Endothelial cell of umbilical vein (primary cell): ENCODE measurements around the gene CCNE1. TPM values are rescaled to one million over a fixed set of nuclear protein-coding genes. Genes with fewer than 3 reads are reported as not detected.

Experiments used
- BruUV-seq: library from RNA; stranded (reverse); fragments of 400-500 nt; replicated peaks from 2 replicates; lab custom pipeline; 2021; lab: Mats Ljungman, UMichigan
- CTCF ChIA-PET: fragments of 300-600, 350-600 bp; sonication (Branson Sonifier 250); formaldehyde crosslinking; loops from one replicate; lab custom pipeline; 2021; ENCODE audit warnings: antibody characterized with exemption, inconsistent platforms; lab: Charles Lee
- POLR2A ChIA-PET: fragments of 300-600, 350-600 bp; sonication (Branson Sonifier 250); formaldehyde crosslinking; loops from one replicate; lab custom pipeline; 2021; ENCODE audit warnings: antibody characterized with exemption, inconsistent platforms; lab: Charles Lee
- DNase-seq: peaks from one replicate; pipeline ENCODE4 v3.0.0-alpha.2; 2011; ENCODE audit warnings: low read depth, low spot score
- FAIRE-seq: peaks from 2 replicates; lab custom pipeline; 2011; peaks lifted over from hg19 to GRCh38; lab: Jason Lieb, UNC
- H2AFZ ChIP-seq: 2 replicates; pipeline ENCODE4 v1.6.0; 2012; ENCODE audit warnings: low read depth, low read length, control low read depth, inconsistent platforms
- H3K27ac ChIP-seq: 2 replicates; pipeline ENCODE4 v1.5.1; 2011; ENCODE audit warnings: low read depth, mild to moderate bottlenecking, control low read depth, low read length, moderate library complexity; ENCODE audit not compliant: insufficient read depth
- H3K27me3 ChIP-seq, 2 experiments: 2 replicates each; pipeline versions ENCODE4 v1.6.0 to v1.6.1; 2011; ENCODE audit warnings: low read length in 2 of 2, mixed read lengths in 1 of 2; ENCODE audit not compliant: control insufficient read depth in 2 of 2, insufficient read depth in 2 of 2
- H3K36me3 ChIP-seq, 2 experiments: 2 replicates in 1 of 2; 3 replicates in 1 of 2; pipeline ENCODE4 v1.5.1; 2011; ENCODE audit warnings: low read length in 2 of 2, mild to moderate bottlenecking in 1 of 2, moderate library complexity in 1 of 2; ENCODE audit not compliant: control insufficient read depth in 2 of 2, insufficient read depth in 2 of 2; ENCODE audit errors: extremely low read depth in 1 of 2
- H3K4me1 ChIP-seq: 3 replicates; pipeline ENCODE4 v1.5.1; 2011; ENCODE audit warnings: mild to moderate bottlenecking, low read length; ENCODE audit not compliant: control insufficient read depth, insufficient read depth; ENCODE audit errors: extremely low read depth
- H3K4me2 ChIP-seq: 2 replicates; pipeline ENCODE4 v1.6.1; 2011; ENCODE audit warnings: low read length, control low read depth, mixed read lengths; ENCODE audit not compliant: insufficient read depth
- H3K4me3 ChIP-seq, 3 experiments: fragments of 200-600 bp in 1 of 3; sonication (generic), shearing (Covaris generic) in 1 of 3; replicated peaks in 1 of 3; 2 replicates each; pipeline ENCODE4 v1.5.1; 2011 to 2016; ENCODE audit warnings: control low read depth in 3 of 3, low read length in 3 of 3, mild to moderate bottlenecking in 2 of 3, inconsistent platforms in 1 of 3, low read depth in 1 of 3, moderate library complexity in 1 of 3; ENCODE audit not compliant: insufficient read depth in 1 of 3
- H3K79me2 ChIP-seq: 2 replicates; pipeline ENCODE4 v1.6.0; 2012; ENCODE audit warnings: low read length, inconsistent platforms; ENCODE audit not compliant: control insufficient read depth, insufficient read depth
- H3K9ac ChIP-seq: replicated peaks from 2 replicates; pipeline ENCODE3; 2011; ENCODE audit warnings: low read length, control low read depth; ENCODE audit not compliant: insufficient read depth; ENCODE audit errors: extremely low read depth
- H3K9me1 ChIP-seq: replicated peaks from 3 replicates; pipeline ENCODE4 v1.6.0; 2011; ENCODE audit warnings: mild to moderate bottlenecking, low read length; ENCODE audit not compliant: control insufficient read depth, insufficient read depth; ENCODE audit errors: extremely low read depth
- H3K9me3 ChIP-seq: replicated peaks from 2 replicates; pipeline ENCODE4 v1.5.1; 2012; ENCODE audit warnings: low read length, inconsistent platforms; ENCODE audit not compliant: control insufficient read depth, insufficient read depth
- H4K20me1 ChIP-seq: replicated peaks from 2 replicates; pipeline ENCODE3; 2011; ENCODE audit warnings: mild to moderate bottlenecking, low read length; ENCODE audit not compliant: control insufficient read depth, insufficient read depth; ENCODE audit errors: extremely low read depth
- CTCF ChIP-seq, 2 donors: IDR thresholded peaks; 1 replicate in 1 of 2; 2 replicates in 1 of 2; pipeline ENCODE4 v1.5.1; 2011; ENCODE audit warnings: low read length in 2 of 2, mild to moderate bottlenecking in 2 of 2, moderate library complexity in 2 of 2, control low read depth in 1 of 2, inconsistent platforms in 1 of 2, low read depth in 1 of 2; ENCODE audit not compliant: insufficient read depth in 1 of 2; ENCODE audit errors: extremely low read depth in 1 of 2
- GATA2 ChIP-seq: IDR thresholded peaks from 2 replicates; pipeline ENCODE4 v1.7.0; 2011; ENCODE audit warnings: low read depth, mild to moderate bottlenecking, moderate library complexity, mixed read lengths, low read length; ENCODE audit not compliant: insufficient read length, insufficient read depth
- JUN ChIP-seq: IDR thresholded peaks from 2 replicates; pipeline ENCODE4 v1.6.1; 2011; ENCODE audit warnings: borderline replicate concordance, low read depth; ENCODE audit not compliant: insufficient read length, insufficient read depth
- MYC ChIP-seq: IDR thresholded peaks from one replicate; pipeline ENCODE4 v1.6.1; 2011; ENCODE audit warnings: mild to moderate bottlenecking, low read depth, low read length
- POLR2AphosphoS5 ChIP-seq: IDR thresholded peaks from 2 replicates; pipeline ENCODE4 v1.6.1; 2012; ENCODE audit warnings: low read depth, mild to moderate bottlenecking, control low read depth, low read length, moderate library complexity; ENCODE audit not compliant: insufficient read depth
- dilution Hi-C: fragments of 300-500 bp; cut with MboI; formaldehyde crosslinking; loops from one replicate; pipeline ENCODE4 v1.15.0; 2019; ENCODE audit warnings: low sequenced_read_pairs; ENCODE audit not compliant: extremely low pct_ligation_motif_present
- intact Hi-C: fragments of 100-400 bp; cut with micrococcal nuclease; formaldehyde crosslinking; loops from one replicate; pipeline ENCODE4 v1.10.0; 2022
- polyA plus RNA-seq, 4 experiments: library from polyadenylated mRNA; depleted of rRNA in 3 of 4; stranded (reverse) in 3 of 4; unstranded in 1 of 4; fragments of >200 nt; gene quantifications; 2 replicates each; pipeline versions ENCODE4 v1.2.1 to v1.2.3, GENCODE V29; 2011 to 2012; ENCODE audit warnings: missing spikeins in 1 of 4
- total RNA-seq: library from RNA; stranded (reverse); gene quantifications from 2 replicates; pipeline ENCODE4 v1.2.3, GENCODE V29; 2021

CCNE1 gene
- total and polyA plus RNA-seq, 2 donors (not counting 3 experiments of a cell fraction or from before 2014, with no cell fraction given) = 8.3 to 10.1 TPM

DNA sequence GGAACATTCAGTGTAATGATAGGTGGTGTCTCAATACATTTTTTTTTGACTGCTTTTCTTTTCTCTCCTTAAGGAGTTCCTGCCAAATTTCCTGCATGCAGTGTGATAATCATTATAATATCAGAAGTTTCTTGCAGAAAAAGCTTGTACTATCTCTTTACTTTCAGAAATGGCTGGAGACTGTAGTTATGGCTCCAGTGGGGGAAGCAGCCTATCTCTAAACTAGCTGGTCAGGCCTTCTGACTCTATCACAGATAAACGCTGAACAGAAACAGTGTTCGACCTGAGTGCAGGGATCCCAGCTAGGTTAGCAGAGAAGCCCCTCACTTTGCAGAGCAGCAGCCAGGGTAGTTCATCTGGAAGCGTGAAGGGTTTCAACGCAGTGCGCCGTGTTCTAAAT lies 1.9 kb downstream of the CCNE1 start:
- no peak for FAIRE-seq

More for the DNA sequence above, 1.9 kb downstream of the CCNE1 start:
- H4K20me1 ChIP-seq = no peaks in the 10 kb centered on the region
- no peak overlapping the region for H3K4me2 ChIP-seq
- intact Hi-C loops = loop anchor here (2.0 kb wide), 1 partner anchor 207 kb away; the partner anchor contains the start of gene POP4
- no peak overlapping the region for H3K4me3 ChIP-seq
- TF ChIP-seq GATA2 (no peak), CTCF (IDR thresholded peaks at IDR 0.05; ENCODE audit: extremely low read depth in 1 of 2, insufficient read depth in 1 of 2, low read depth in 1 of 2, low read length in 2 of 2) (no peak), JUN (no peak), MYC (no peak), POLR2AphosphoS5 (no peak)
- H3K9me3 ChIP-seq = no peaks in the 10 kb centered on the region
- H3K9me1 ChIP-seq = no peaks in the 10 kb centered on the region
- no TSS peak for BruUV-seq
- no peaks in the 10 kb centered on the region for H3K27me3 ChIP-seq
- H3K27ac ChIP-seq = no peak overlapping the region
- no peak for DNase-seq
- dilution Hi-C loops = no loop called here
- H3K36me3 ChIP-seq = no peaks in the 10 kb centered on the region
- H3K79me2 ChIP-seq = no peaks in the 10 kb centered on the region
- no peaks in the 10 kb centered on the region for H3K4me1 ChIP-seq
- ChIA-PET POLR2A (no interaction called here), CTCF (interaction anchor here (0.8 to 2.0 kb wide), 3 partner anchors 10 to 97 kb away, joined by 3 to 8 read pairs (median 4); no protein-coding TSS in a partner anchor)
- H3K9ac ChIP-seq = no peak overlapping the region
- no peak overlapping the region for H2AFZ ChIP-seq
